ENCODE measurements around the gene VDAC2.

Gene VDAC2

DNA sequence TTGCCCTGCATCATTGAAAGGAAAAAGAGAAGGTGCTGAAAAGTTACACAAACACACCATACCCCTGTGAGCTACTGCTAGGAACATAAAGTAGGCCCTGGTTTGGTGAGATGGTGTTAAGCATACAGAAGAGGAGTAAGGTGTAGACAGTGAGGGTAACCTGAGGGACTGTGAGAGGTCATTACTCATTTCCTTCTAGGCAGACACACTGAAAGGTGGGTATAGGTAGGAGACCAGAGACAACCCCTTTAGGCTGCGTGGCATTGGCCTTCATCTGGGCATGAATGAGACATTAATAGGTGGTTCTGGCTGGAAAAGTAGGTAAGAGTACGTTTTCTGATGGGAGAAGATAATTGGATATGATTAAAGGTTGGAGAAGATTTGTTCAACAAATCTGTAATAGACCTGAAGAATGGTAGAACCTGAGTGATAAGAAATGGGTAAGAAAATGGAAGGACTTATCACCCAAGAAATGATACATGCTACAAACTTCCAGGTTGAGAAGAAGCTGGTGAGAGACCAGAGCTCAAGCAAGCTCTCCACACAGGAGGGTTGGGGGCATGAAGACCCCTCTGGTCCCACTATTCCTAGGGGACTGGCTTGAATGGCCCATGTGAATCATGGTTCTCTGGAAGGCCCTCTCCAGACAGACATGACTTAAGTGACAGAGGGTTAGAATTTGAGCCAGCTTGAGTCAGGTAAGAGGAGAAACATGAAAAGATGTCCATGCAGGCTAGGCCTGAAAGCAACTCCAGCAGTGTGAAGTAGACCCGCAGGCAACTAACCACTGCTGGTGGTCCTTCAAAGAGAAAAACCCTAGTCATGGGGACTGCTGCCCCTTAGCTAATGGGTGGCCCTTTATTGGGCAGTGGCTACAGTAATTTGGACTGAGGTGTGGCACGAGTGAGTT is 21.3 kb downstream of the VDAC2 start:
- TF ChIP-seq, protein P1, sequence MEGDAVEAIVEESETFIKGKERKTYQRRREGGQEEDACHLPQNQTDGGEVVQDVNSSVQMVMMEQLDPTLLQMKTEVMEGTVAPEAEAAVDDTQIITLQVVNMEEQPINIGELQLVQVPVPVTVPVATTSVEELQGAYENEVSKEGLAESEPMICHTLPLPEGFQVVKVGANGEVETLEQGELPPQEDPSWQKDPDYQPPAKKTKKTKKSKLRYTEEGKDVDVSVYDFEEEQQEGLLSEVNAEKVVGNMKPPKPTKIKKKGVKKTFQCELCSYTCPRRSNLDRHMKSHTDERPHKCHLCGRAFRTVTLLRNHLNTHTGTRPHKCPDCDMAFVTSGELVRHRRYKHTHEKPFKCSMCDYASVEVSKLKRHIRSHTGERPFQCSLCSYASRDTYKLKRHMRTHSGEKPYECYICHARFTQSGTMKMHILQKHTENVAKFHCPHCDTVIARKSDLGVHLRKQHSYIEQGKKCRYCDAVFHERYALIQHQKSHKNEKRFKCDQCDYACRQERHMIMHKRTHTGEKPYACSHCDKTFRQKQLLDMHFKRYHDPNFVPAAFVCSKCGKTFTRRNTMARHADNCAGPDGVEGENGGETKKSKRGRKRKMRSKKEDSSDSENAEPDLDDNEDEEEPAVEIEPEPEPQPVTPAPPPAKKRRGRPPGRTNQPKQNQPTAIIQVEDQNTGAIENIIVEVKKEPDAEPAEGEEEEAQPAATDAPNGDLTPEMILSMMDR (IDR thresholded peaks at IDR 0.05; ENCODE audit: borderline replicate concordance, insufficient read depth, low read depth, low read length): no peak
- no peak overlapping the region for H3K4me3 ChIP-seq (ENCODE audit: low read depth, low read length)

DNA sequence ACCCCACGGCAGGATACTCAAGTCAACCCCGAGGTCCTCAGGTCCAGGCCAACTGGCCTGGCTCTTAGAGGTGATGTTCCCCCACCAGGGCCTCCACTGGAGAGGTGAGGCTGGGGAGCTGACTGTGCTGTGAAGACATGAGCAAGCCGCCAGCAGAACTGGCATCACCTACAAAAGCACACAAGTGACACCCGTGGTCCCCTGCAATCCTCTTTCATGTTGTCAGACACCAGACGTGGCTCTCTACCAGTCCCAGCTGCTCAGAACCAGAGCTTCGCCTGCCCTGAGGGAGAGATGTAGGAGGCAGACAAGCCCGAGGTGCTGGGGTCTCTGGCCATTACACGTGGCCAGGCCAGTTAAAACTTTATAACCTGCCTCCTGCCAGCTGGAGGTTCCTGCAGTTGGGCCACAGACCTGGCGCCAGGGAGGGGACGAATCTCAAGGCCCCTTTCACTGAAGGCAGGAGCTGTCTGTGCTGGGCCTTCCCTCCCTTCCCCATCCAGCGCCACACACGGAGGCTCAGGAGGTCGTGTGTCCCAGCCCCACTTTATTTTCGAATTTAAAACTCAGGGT is 22.9 kb downstream of the VDAC2 start:
- TF ChIP-seq, protein P1 (IDR thresholded peaks at IDR 0.05; ENCODE audit: borderline replicate concordance, insufficient read depth, low read depth, low read length): no peak
- H3K4me3 ChIP-seq (ENCODE audit: low read depth, low read length): peak overlapping the region; percentile 36

DNA sequence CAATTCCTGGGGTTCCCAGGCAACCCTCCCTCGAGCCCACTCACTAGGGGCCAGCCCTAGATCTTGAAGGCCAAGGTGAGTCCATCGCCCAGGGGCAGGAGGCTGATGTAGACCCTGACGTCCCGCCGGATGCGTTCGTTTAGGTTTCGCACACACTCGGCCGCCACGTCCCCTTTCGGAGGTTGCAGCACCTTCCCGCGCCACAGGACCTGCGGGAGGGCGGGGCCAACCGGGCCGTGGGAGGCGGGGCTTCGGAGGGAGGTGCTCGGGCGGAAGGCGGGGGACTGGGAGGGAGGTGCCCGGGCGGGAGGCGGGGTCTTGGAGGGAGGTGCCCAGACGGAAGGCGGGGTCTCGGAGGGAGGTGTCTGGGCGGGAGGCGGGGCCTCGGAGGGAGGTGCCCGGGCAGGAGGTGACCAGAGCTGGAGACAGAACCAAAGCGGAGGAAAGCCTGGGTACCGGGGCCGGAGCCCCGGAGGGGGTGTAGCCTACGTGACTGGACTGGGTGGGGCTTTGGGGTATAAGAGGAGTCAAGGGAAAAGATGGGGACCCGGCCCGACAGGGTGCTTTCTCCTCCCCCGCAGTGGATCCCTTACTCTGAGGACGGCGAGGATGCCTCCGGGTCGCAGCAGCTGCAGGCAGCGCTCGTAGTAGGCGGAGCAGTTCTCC is 23.6 kb downstream of the VDAC2 start:
- TF ChIP-seq, protein P1 (IDR thresholded peaks at IDR 0.05; ENCODE audit: borderline replicate concordance, insufficient read depth, low read depth, low read length): no peak

DNA sequence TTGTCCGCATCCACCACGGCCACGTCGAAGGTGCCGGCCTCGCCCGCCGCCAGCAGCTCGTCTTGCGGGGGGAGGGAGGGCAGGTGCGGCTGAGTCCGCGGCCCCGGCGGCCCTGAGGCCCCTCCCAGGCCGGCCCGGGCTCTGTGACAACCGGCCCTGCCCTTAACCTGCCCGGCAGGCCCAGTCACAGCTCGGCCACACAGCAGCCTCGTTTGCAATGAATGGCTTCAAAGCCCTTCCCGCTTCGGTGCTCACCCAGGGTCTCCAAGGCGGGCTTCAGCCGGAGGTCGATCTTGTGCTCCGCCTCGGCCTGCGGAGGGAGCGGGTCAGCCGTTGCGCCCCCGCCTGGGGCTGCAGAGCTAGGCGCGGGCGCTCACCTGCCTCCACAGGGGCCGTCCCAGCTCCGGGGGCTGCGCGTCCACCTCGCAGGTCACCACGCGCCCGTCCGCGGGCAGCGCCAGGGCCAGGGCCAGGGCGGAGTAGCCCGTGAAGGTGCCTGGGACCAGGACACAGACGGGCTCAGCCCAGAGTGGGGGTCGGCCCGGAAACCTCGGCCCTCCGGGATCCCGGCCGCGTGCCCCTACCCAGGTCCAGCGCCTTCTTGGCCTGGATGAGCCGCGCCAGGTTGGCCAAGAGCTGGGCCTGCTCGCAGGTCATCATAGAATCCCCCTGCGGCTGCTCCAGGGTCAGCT is 24.2 kb downstream of the VDAC2 start:
- TF ChIP-seq, protein P1 (IDR thresholded peaks at IDR 0.05; ENCODE audit: borderline replicate concordance, insufficient read depth, low read depth, low read length): no peak
- peak overlapping the region; percentile 89 for H3K4me3 ChIP-seq (ENCODE audit: low read depth, low read length)

More for the DNA sequence above, 23.6 kb downstream of the VDAC2 start:
- peak overlapping the region; percentile 89 for H3K4me3 ChIP-seq (ENCODE audit: low read depth, low read length)

DNA sequence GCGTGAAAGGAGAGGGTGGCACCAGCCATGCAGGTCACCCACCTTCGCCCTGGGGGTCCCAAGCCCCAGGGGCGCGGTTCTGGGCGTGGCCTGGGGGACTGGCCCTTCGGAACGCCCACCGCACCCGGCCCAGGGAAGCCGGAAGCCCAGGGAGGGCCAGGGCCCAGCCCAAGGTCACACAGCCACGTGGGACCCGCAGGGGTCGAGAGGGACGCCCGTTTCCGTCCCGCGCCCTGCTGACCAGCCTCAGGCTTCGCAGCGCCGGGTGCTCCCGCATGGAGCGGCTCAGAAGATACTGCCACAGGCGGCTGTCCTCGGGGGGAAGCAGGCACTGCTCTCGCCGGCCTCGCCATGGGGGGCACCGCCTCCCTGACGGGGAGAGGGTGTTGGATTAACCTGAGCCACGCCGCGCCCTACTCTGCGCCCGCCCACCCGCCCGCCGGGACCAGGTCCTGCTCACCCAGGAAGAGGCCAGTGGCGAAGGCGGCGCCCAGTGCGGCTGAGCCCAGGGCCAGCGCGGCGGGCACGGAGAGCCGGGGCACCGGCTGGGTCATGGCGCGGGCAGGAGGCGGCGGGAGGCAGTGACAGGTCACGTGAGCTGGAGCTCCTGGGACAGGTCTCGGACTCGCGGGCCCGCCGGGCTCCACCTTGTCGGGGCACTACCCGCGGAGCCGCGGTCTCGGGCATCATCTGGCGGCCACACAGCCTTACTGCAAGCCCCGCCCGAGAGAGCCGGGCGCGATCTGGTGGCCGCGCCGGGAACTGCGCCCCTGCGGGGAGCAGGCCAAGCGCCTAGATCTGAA is 25.0 kb downstream of the VDAC2 start, which contains the start of gene COMTD1:
Gene COMTD1, minus strand, starts transcription at position 583 of the 803 bp plus-strand sequence. Its CDS starts 29 bp downstream, at position 554.
- H3K4me3 ChIP-seq (ENCODE audit: low read depth, low read length): peak within 1 kb of the TSS; percentile 89
- TF ChIP-seq, protein P1 (IDR thresholded peaks at IDR 0.05; ENCODE audit: borderline replicate concordance, insufficient read depth, low read depth, low read length): peak; percentile 100

Data from GM12875 (cell line).